Common myeloid progenitor, CD34-positive (primary cell): Measurements from ENCODE around the gene EPB41L4B.
"Not testable (repeated sequence)": the region's sequence is repeated elsewhere in the genome, so short reads cannot be mapped to it uniquely, and the experiment has no call there.

Experiments used
- CTCF ChIA-PET: fragments of 350-600 bp; sonication (Branson Sonifier 250); formaldehyde crosslinking; loops from one replicate; lab custom pipeline; 2021; ENCODE audit warnings: antibody characterized with exemption; lab: Charles Lee
- POLR2A ChIA-PET: fragments of 350-600 bp; sonication (Branson Sonifier 250); formaldehyde crosslinking; loops from one replicate; lab custom pipeline; 2021; ENCODE audit warnings: antibody characterized with exemption; lab: Charles Lee
- DNase-seq, 3 donors: peaks; one replicate each; pipeline versions ENCODE4 v3.0.0 to v3.0.0-alpha.2; 2013
- H3K27ac ChIP-seq, 2 experiments: 1 replicate in 1 of 2; 2 replicates in 1 of 2; pipeline ENCODE4 v1.7.0; 2013; ENCODE audit warnings: inconsistent platforms in 2 of 2, low read length in 2 of 2, mild to moderate bottlenecking in 2 of 2, low read depth in 1 of 2, moderate library complexity in 1 of 2; ENCODE audit not compliant: severe bottlenecking in 2 of 2, insufficient read depth in 1 of 2, poor library complexity in 1 of 2
- H3K27me3 ChIP-seq, 5 experiments: replicated peaks in 2 of 5; 1 replicate in 3 of 5; 2 replicates in 2 of 5; pipeline versions ENCODE4 v1.6.1 to v1.7.0; 2013; ENCODE audit warnings: low read length in 4 of 5, mild to moderate bottlenecking in 2 of 5, moderate library complexity in 2 of 5, inconsistent platforms in 1 of 5; ENCODE audit not compliant: insufficient read depth in 5 of 5, control insufficient read depth in 4 of 5
- H3K36me3 ChIP-seq, 4 experiments: 1 replicate in 2 of 4; 2 replicates in 2 of 4; pipeline versions ENCODE4 v1.6.1 to v1.7.0; 2013; ENCODE audit warnings: low read length in 3 of 4, control low read depth in 1 of 4, mild to moderate bottlenecking in 1 of 4; ENCODE audit not compliant: control insufficient read depth in 4 of 4, insufficient read depth in 4 of 4
- H3K4me1 ChIP-seq, 4 experiments: 1 replicate in 3 of 4; 2 replicates in 1 of 4; pipeline versions ENCODE4 v1.6.1 to v1.7.1; 2013; ENCODE audit warnings: low read length in 3 of 4, mild to moderate bottlenecking in 3 of 4, control low read depth in 1 of 4, inconsistent platforms in 1 of 4, moderate library complexity in 1 of 4; ENCODE audit not compliant: control insufficient read depth in 4 of 4, insufficient read depth in 4 of 4; ENCODE audit errors: control extremely low read depth in 1 of 4
- H3K4me3 ChIP-seq, 7 experiments: 1 replicate in 4 of 7; 2 replicates in 3 of 7; pipeline versions ENCODE4 v1.5.1 to v1.7.0; 2013; ENCODE audit warnings: mild to moderate bottlenecking in 7 of 7, low read length in 6 of 7, moderate library complexity in 6 of 7, inconsistent platforms in 2 of 7, low read depth in 2 of 7, control low read depth in 1 of 7; ENCODE audit not compliant: insufficient read depth in 4 of 7, control insufficient read depth in 1 of 7; ENCODE audit errors: extremely low read depth in 1 of 7
- H3K9me3 ChIP-seq, 5 experiments: 1 replicate in 4 of 5; 2 replicates in 1 of 5; pipeline versions ENCODE4 v1.6.1 to v1.7.1; 2013; ENCODE audit warnings: low read length in 4 of 5, mild to moderate bottlenecking in 2 of 5, inconsistent platforms in 1 of 5, low read depth in 1 of 5, moderate library complexity in 1 of 5; ENCODE audit not compliant: control insufficient read depth in 4 of 5, insufficient read depth in 2 of 5; ENCODE audit errors: control extremely low read depth in 1 of 5
- WGBS: methylation state at CpG from one replicate; pipeline ENCODE4 v1.1.5; 2013; ENCODE audit not compliant: insufficient coverage; 5-methylcytosine and 5-hydroxymethylcytosine counted together

Gene EPB41L4B

DNA sequence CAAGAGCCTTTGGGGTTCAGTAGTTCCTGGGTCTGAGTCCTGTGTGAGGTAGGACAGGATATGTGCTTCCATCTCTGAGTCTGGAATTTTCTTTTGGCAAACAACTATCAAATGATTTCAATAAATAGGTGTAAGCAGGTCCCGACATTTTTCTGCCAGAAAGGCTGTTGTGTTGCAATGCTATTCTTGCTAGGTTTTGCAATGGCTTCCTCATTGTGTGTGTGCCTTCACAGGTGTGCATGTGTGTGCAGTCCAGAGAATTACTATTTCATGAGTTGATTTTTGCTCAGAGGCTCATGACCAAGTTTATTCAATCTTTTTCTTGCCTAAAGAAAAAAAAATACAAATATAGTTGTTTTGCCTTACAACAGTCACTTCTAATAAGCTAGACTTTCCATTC is 89.3 kb downstream of the EPB41L4B start:
- Histone ChIP-seq H3K36me3 (no peaks in the 10 kb centered on the region), H3K9me3 (no peaks in the 10 kb centered on the region), H3K4me3 (no peak overlapping the region), H3K27ac (no peak overlapping the region), H3K27me3 (peaks cover 5 to 57% (median 17%) of the 10 kb centered on the region in 5 experiments), H3K4me1 (no peaks in the 10 kb centered on the region)
- 100% methylated on average over 1 of the region's 1 CpG for WGBS
- no peak for DNase-seq
- CTCF ChIA-PET: no interaction called here
- POLR2A ChIA-PET: no interaction called here

DNA sequence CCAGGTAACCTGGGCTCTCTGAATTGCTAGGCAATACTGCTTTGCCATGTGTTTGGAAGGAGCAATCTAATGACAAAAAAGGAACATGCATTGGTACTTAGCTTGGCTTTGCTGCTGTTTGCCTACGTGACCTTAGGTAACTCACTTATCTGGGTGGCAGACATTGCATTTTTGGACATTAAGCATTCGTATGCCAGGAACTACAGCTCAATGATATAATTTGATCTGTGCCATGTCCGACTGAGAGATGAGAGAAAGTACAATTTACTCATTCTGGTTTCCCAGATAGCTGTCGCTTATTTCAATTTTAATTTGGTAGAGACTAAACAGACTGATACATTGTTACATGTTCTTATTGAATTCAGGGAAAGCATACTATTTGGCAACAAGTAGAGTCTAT is 90.6 kb downstream of the EPB41L4B start:
- Histone ChIP-seq H3K27me3 (peaks cover 5 to 62% (median 24%) of the 10 kb centered on the region in 5 experiments), H3K4me1 (no peaks in the 10 kb centered on the region), H3K27ac (no peak overlapping the region), H3K4me3 (no peak overlapping the region), H3K9me3 (peaks cover 0 to 3% (median 0%) of the 10 kb centered on the region in 5 experiments), H3K36me3 (no peaks in the 10 kb centered on the region)
- whole genome bisulfite sequencing: 93% methylated on average over 3 of the region's 4 CpGs
- no peak for DNase-seq
- POLR2A ChIA-PET: no interaction called here
- CTCF ChIA-PET: no interaction called here

DNA sequence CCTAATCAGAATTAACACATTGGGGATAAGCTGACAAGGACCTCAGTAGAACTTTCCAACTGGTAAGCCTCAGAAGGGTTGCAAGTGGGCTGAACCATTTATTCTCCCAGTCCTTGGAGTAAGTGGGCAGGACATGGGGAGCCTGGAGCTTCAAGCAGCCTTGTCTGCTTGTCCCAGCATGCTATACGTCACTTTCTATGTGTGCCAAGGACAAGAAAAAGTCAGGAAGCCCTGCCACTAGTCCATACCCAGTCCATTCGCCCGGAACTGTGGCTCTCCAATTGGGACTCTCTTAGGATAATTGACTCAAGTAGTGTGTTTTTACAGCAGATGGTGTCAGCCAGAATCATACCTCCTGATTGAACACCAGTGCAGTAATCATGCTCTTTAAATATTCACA is 91.2 kb downstream of the EPB41L4B start:
- 86% methylated on average over 2 of the region's 3 CpGs for WGBS
- H3K4me3 ChIP-seq: no peak overlapping the region
- H3K27me3 ChIP-seq: peaks cover 5 to 59% (median 21%) of the 10 kb centered on the region in 5 experiments
- H3K36me3 ChIP-seq: no peaks in the 10 kb centered on the region
- DNase-seq: no peak
- no peaks in the 10 kb centered on the region for H3K4me1 ChIP-seq
- H3K9me3 ChIP-seq: peaks cover 0 to 5% (median 0%) of the 10 kb centered on the region in 5 experiments
- POLR2A ChIA-PET: no interaction called here
- CTCF ChIA-PET: no interaction called here
- no peak overlapping the region for H3K27ac ChIP-seq

DNA sequence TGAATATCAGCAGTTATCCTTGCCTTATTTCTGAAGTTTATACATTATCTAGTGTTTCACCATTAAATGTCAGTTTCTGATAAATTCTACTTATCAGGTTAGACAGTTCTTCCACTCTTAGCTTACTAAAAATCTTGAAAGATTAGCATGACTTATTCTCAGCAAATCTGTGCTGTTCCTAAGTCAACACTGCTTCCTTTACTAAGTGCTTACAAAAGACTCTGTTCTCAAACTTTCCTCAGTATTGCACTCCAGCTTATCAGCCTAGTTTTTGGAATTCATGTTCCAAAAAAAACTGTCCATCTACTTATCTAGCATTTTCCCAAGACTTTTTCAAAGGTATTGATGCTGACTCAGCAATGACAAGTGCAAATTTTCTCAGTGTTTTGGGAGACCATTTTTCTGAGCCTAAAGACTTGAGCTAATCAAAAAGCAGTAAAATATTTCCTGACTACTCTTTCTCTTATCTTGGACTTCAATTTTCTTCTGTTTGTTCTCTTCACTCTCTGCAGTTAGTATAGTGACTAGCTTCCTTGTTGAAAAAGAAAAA is 92.7 kb downstream of the EPB41L4B start:
- no peak for DNase-seq
- CTCF ChIA-PET: interaction anchor here (0.7 kb wide), 1 partner anchor 32 kb away, joined by 3 read pairs; no protein-coding TSS in a partner anchor
- POLR2A ChIA-PET: no interaction called here
- Histone ChIP-seq H3K4me1 (no peaks in the 10 kb centered on the region), H3K9me3 (peaks cover 0 to 5% (median 0%) of the 10 kb centered on the region in 5 experiments), H3K27ac (no peak overlapping the region), H3K27me3 (peaks cover 5 to 51% (median 21%) of the 10 kb centered on the region in 5 experiments), H3K4me3 (no peak overlapping the region), H3K36me3 (no peaks in the 10 kb centered on the region)

DNA sequence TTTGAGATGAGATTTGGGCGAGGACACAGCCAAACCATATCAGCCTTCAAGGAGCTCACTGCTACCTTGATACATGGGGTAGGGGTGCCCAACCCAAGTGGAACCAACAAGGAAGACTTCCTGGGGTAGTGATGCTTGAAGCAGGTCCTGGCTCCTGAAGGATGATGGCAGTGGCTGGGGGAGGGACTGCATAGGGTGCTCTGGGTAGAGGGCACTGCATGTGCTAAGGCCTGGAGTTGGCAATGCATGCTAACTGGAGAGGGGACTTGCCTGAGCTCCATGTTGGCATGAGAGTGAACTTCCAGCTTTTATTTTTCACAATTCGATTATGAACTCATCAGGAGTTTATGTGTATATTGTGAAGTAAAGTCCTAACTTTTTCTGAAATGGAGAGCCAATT is 95.2 kb downstream of the EPB41L4B start:
- no peak overlapping the region for H3K27ac ChIP-seq
- H3K36me3 ChIP-seq: no peaks in the 10 kb centered on the region
- DNase-seq: no peak
- WGBS: no CpG with 5 or more reads among the region's 2 CpGs
- ChIA-PET CTCF (no interaction called here), POLR2A (no interaction called here)
- H3K4me1 ChIP-seq: no peaks in the 10 kb centered on the region
- peaks cover 0 to 5% (median 0%) of the 10 kb centered on the region in 5 experiments for H3K9me3 ChIP-seq
- H3K4me3 ChIP-seq: no peak overlapping the region
- H3K27me3 ChIP-seq: peaks cover 2 to 49% (median 16%) of the 10 kb centered on the region in 5 experiments

DNA sequence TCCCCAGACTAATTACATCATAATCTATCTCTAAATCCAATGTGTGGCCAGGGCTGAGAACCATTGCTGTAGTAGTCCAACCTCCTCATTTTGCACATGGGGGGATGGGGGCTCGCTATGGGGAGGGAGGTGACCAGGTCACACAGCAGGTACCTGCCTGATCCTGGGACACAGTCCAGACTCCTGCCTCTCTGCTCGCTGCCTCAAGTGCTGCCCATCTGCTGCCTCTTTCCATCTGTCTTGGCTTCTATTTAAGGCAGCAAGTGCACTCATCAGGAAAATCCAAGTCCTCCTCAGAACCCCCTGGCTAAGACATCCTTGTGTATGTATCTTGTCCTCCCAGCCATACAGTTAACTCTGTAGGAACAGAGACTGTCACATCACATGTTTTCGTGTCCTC is 96.1 kb downstream of the EPB41L4B start:
- Histone ChIP-seq H3K36me3 (no peaks in the 10 kb centered on the region), H3K9me3 (peaks cover 0 to 5% (median 0%) of the 10 kb centered on the region in 5 experiments), H3K27me3 (peaks cover 0 to 54% (median 10%) of the 10 kb centered on the region in 5 experiments), H3K4me3 (no peak overlapping the region), H3K27ac (no peak overlapping the region), H3K4me1 (no peaks in the 10 kb centered on the region)
- WGBS: 100% methylated on average over 3 of the region's 3 CpGs
- POLR2A ChIA-PET: no interaction called here
- no peak for DNase-seq
- CTCF ChIA-PET: no interaction called here

GRCh38 chr9:109218242-109218641 is 102.6 kb downstream of the EPB41L4B start:
- CTCF ChIA-PET, H3K4me1 ChIP-seq, H3K27ac ChIP-seq, H3K9me3 ChIP-seq, H3K36me3 ChIP-seq, POLR2A ChIA-PET, H3K4me3 ChIP-seq, DNase-seq: not testable (repeated sequence)
- 98% methylated on average over 4 of the region's 4 CpGs for WGBS
- H3K27me3 ChIP-seq: peaks cover 0 to 61% (median 6%) of the 10 kb centered on the region in 5 experiments
